ENCODE results near the gene MVK. TPM values are rescaled to one million over a fixed set of nuclear protein-coding genes. Genes with fewer than 3 reads are reported as not detected.

The MVK gene
- total RNA-seq, 2 donors from 2014 or later, result 8.6 to 12.2 TPM

- H3K4me1 ChIP-seq, result peaks cover 15% of the 10 kb centered on the region
- H3K36me3 ChIP-seq (replicated peaks in 1 of 2; ENCODE audit: insufficient read depth in 1 of 2, low read depth in 2 of 2), result no peaks in the 10 kb centered on the region
Observed at GRCh38 chr12:109594556-109595317, 21.1 kb downstream of the MVK start.

GRCh38 chr12:109595321-109595902 is 21.8 kb downstream of the MVK start:
- no peak for TF ChIP-seq POLR2A (IDR thresholded peaks at IDR 0.05)
- TF ChIP-seq CTCF (IDR thresholded peaks at IDR 0.05), result no peak
- Histone ChIP-seq H3K4me1 (peaks cover 22% of the 10 kb centered on the region), H3K36me3 (replicated peaks in 1 of 2; ENCODE audit: insufficient read depth in 1 of 2, low read depth in 2 of 2) (no peaks in the 10 kb centered on the region), H3K27me3 (no peaks in the 10 kb centered on the region), H3K9me3 (no peaks in the 10 kb centered on the region), H3K27ac (no peak overlapping the region), H3K4me3 (no peak overlapping the region)
- no peak for ATAC-seq
- intact Hi-C loops (cut with DNase I), result loop anchor here (5.0 kb wide), 1 partner anchor 182 kb away; no protein-coding TSS in a partner anchor
- 67 to 78% methylated on average over 8 to 10 of the region's 10 CpGs for WGBS, 2 donors
- DNase-seq, result no peak

More at GRCh38 chr12:109594556-109595317, 21.1 kb downstream of the MVK start:
- H3K27me3 ChIP-seq, result no peaks in the 10 kb centered on the region
- no peak overlapping the region for H3K27ac ChIP-seq
- WGBS, 2 donors, result 72 to 82% methylated on average over 9 to 15 of the region's 15 CpGs
- TF ChIP-seq POLR2A (IDR thresholded peaks at IDR 0.05) (no peak), CTCF (IDR thresholded peaks at IDR 0.05) (no peak)
- no peak overlapping the region for H3K4me3 ChIP-seq
- H3K9me3 ChIP-seq, result no peaks in the 10 kb centered on the region
- intact Hi-C loops (cut with DNase I), result loop anchor here (5.0 kb wide), 1 partner anchor 183 kb away; no protein-coding TSS in a partner anchor
- ATAC-seq, result no peak
- DNase-seq, result no peak

GRCh38 chr12:109596418-109597244 is 23.0 kb downstream of the MVK start:
- intact Hi-C loops (cut with DNase I), result loop anchor here (5.0 kb wide), 1 partner anchor 181 kb away; no protein-coding TSS in a partner anchor
- Histone ChIP-seq H3K4me3 (no peak overlapping the region), H3K9me3 (no peaks in the 10 kb centered on the region), H3K27me3 (no peaks in the 10 kb centered on the region), H3K27ac (no peak overlapping the region), H3K36me3 (replicated peaks in 1 of 2; ENCODE audit: insufficient read depth in 1 of 2, low read depth in 2 of 2) (no peaks in the 10 kb centered on the region), H3K4me1 (peaks cover 22% of the 10 kb centered on the region)
- DNase-seq (no peak), ATAC-seq (no peak)
- TF ChIP-seq CTCF (IDR thresholded peaks at IDR 0.05) (no peak), POLR2A (IDR thresholded peaks at IDR 0.05) (no peak)
- 91 to 92% methylated on average over 15 to 20 of the region's 24 CpGs for WGBS, 2 donors

- TF ChIP-seq CTCF (IDR thresholded peaks at IDR 0.05) (no peak), POLR2A (IDR thresholded peaks at IDR 0.05) (no peak)
- no peaks in the 10 kb centered on the region for H3K9me3 ChIP-seq
- peaks cover 22% of the 10 kb centered on the region for H3K4me1 ChIP-seq
- no peaks in the 10 kb centered on the region for H3K36me3 ChIP-seq (replicated peaks in 1 of 2; ENCODE audit: insufficient read depth in 1 of 2, low read depth in 2 of 2)
- intact Hi-C loops (cut with DNase I), result loop anchor here (5.0 kb wide), 1 partner anchor 180 kb away; no protein-coding TSS in a partner anchor
- no peak for DNase-seq
- WGBS, 2 donors, result 34 to 43% methylated on average over 10 to 11 of the region's 11 CpGs
- H3K27me3 ChIP-seq, result no peaks in the 10 kb centered on the region
- H3K27ac ChIP-seq, result no peak overlapping the region
- H3K4me3 ChIP-seq, result no peak overlapping the region
- ATAC-seq, result no peak
Observed at GRCh38 chr12:109597414-109597794, 23.8 kb downstream of the MVK start.

All from body of pancreas (tissue), 4 donors.